Memory B cell (primary cell): ENCODE results near the gene LOXL3.

Source experiments
- ATAC-seq: fragments of 150-1000 bp; cut with Tn5 transposase; 2 replicates; pipeline ENCODE4 v1.10.0; 2021; ENCODE audit warnings: low read depth, mild to moderate bottlenecking, moderate library complexity
- DNase-seq, 2 donors: peaks; one replicate each; pipeline ENCODE4 v3.0.0; 2022; ENCODE audit warnings: low spot score in 2 of 2
- H3K27ac Mint-ChIP-seq: one replicate; pipeline ENCODE4 v1.8.0; 2022; ENCODE audit warnings: mild to moderate bottlenecking, moderate library complexity, mixed read lengths
- H3K27me3 Mint-ChIP-seq: one replicate; pipeline ENCODE4 v1.8.0; 2022; ENCODE audit warnings: mixed read lengths
- H3K36me3 Mint-ChIP-seq: one replicate; pipeline ENCODE4 v1.8.0; 2022; ENCODE audit warnings: mild to moderate bottlenecking, mixed read lengths
- H3K4me1 Mint-ChIP-seq: one replicate; pipeline ENCODE4 v1.8.0; 2022; ENCODE audit warnings: mixed read lengths
- H3K4me3 Mint-ChIP-seq: one replicate; pipeline ENCODE4 v1.8.0; 2022; ENCODE audit warnings: mild to moderate bottlenecking, moderate library complexity, mixed read lengths
- H3K9me3 Mint-ChIP-seq: one replicate; pipeline ENCODE4 v1.8.0; 2022; ENCODE audit warnings: mixed read lengths

Gene LOXL3

DNA sequence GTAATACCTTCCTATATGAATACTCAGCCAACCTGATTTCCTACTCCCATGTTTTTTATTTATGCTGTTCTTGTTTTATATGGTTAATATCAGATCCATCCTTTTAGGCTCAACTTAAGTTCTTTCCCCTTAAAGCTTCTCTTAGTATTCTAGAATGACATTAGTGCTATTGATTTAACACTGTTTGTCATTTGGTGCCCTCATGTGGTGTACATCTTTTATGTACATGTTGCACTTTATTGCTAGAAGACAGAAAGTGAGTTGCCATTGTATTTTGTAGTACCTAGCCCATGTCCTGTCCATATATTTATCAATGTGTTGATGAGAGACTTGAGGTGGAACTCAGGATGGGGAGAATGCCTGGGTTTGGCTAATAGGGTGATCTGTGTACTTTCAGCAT is 21.5 kb downstream of the LOXL3 start:
- Mint-ChIP-seq H3K4me3 (peak overlapping the region; percentile 19), H3K36me3 (peaks cover 8% of the 10 kb centered on the region), H3K4me1 (peaks cover 36% of the 10 kb centered on the region), H3K27me3 (no peaks in the 10 kb centered on the region), H3K9me3 (no peaks in the 10 kb centered on the region), H3K27ac (peak overlapping the region; percentile 94)
- DNase-seq (no peak), ATAC-seq (no peak)

DNA sequence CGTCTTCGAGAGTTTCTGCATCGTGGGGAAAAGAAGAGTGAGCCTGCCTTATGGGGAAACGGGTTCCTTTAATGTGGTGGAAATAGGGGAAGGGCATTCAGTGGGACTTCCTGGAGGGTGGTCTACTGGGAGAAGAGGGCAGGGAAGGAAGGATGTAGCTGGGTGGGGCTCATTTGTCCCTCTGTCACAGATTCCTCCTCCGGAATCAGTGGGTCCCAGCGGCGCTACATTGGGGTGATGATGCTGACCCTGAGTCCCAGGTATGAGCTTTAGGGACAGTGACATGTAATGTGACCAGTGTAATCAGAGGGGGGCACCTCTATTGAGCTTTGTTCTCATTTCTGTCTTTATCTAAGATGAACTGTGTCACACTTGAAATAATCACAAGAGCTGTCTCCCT is 22.1 kb downstream of the LOXL3 start:
- Mint-ChIP-seq H3K4me1 (peaks cover 39% of the 10 kb centered on the region), H3K27ac (peak overlapping the region; percentile 94), H3K27me3 (no peaks in the 10 kb centered on the region), H3K4me3 (no peak overlapping the region), H3K9me3 (no peaks in the 10 kb centered on the region), H3K36me3 (peaks cover 12% of the 10 kb centered on the region)
- no peak for ATAC-seq
- no peak for DNase-seq

DNA sequence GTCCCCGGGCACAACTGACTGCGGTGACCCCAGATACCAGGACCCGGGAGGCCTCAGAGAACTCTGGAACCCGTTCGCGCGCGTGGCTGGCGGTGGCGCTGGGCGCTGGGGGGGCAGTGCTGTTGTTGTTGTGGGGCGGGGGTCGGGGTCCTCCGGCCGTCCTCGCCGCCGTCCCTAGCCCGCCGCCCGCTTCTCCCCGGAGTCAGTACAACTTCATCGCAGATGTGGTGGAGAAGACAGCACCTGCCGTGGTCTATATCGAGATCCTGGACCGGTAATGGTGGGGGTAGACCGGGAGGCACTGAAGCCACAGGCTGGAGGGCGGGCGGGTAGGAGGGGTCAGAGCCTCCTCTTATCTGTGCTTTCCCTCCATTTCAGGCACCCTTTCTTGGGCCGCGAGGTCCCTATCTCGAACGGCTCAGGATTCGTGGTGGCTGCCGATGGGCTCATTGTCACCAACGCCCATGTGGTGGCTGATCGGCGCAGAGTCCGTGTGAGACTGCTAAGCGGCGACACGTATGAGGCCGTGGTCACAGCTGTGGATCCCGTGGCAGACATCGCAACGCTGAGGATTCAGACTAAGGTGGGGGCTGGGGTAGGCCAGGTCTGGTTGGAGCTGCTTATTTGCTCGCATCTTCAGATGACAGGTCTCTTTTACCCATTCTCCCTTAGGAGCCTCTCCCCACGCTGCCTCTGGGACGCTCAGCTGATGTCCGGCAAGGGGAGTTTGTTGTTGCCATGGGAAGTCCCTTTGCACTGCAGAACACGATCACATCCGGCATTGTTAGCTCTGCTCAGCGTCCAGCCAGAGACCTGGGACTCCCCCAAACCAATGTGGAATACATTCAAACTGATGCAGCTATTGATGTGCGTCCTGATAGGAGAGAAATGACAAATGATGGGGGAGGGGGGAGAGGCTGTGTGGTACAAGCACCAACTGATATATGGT is 23.2 kb downstream of the LOXL3 start:
- H3K27ac Mint-ChIP-seq: peak overlapping the region; percentile 94
- H3K9me3 Mint-ChIP-seq: no peaks in the 10 kb centered on the region
- peak in 1 of 2 donors; percentile 51 for DNase-seq
- no peaks in the 10 kb centered on the region for H3K27me3 Mint-ChIP-seq
- peaks cover 46% of the 10 kb centered on the region for H3K4me1 Mint-ChIP-seq
- H3K36me3 Mint-ChIP-seq: peaks cover 19% of the 10 kb centered on the region
- peak overlapping the region; percentile 95 for H3K4me3 Mint-ChIP-seq
- peak; percentile 19 for ATAC-seq

DNA sequence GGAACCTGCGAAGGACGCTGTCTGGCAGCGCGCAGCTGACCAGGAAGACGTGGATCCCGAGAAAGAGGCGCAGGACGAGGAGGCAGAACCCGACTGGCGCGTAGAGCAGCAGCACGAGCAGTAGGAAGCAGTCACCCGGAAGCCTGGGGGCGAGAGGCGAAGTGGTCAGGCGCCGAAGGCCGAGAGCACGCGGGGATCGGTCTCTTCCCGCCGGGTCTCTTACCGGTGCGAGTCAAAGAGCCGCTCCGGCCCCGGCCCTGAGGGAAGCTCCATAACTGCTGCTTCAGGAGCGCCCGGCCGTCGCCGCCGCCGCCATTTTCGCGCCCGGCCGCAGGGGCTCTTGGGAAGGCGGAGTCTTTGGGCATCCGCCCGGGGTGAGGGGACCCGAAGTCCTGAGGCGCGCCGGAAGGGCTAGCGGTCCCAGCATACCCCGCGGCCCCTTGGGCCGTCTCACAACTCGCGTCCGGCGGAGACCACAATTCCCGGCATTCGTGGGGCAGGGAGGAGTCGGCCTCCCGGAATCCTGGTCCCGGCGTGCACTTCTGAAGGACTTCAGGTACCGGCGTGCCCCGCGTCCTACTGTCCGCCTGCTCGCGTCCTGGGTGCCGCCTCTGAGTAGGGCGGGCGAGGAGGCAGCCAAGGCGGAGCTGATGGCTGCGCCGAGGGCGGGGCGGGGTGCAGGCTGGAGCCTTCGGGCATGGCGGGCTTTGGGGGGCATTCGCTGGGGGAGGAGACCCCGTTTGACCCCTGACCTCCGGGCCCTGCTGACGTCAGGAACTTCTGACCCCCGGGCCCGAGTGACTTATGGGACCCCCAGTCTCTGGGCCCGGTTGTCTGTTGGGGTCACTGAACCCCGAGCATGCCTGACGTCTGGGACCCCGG is 24.1 kb downstream of the LOXL3 start, which contains the start of the genes AUP1 and HTRA2:
Gene AUP1 (minus strand): TSS at position 350 of the 882 bp plus-strand sequence. CDS start 77 bp downstream, at position 273.
Gene HTRA2 (plus strand): TSS at position 577 of the 882 bp plus-strand sequence. CDS start 74 bp downstream, at position 651.
- H3K4me3 Mint-ChIP-seq: peak within 1 kb of the TSS; percentile 95
- H3K36me3 Mint-ChIP-seq: peaks cover 19% of the 10 kb centered on the region
- ATAC-seq (peak; percentile 80), DNase-seq (peak; percentile 83 to 86)
- no peaks in the 10 kb centered on the region for H3K27me3 Mint-ChIP-seq
- H3K27ac Mint-ChIP-seq: peak within 1 kb of the TSS; percentile 94
- no peaks in the 10 kb centered on the region for H3K9me3 Mint-ChIP-seq
- peaks cover 46% of the 10 kb centered on the region for H3K4me1 Mint-ChIP-seq

DNA sequence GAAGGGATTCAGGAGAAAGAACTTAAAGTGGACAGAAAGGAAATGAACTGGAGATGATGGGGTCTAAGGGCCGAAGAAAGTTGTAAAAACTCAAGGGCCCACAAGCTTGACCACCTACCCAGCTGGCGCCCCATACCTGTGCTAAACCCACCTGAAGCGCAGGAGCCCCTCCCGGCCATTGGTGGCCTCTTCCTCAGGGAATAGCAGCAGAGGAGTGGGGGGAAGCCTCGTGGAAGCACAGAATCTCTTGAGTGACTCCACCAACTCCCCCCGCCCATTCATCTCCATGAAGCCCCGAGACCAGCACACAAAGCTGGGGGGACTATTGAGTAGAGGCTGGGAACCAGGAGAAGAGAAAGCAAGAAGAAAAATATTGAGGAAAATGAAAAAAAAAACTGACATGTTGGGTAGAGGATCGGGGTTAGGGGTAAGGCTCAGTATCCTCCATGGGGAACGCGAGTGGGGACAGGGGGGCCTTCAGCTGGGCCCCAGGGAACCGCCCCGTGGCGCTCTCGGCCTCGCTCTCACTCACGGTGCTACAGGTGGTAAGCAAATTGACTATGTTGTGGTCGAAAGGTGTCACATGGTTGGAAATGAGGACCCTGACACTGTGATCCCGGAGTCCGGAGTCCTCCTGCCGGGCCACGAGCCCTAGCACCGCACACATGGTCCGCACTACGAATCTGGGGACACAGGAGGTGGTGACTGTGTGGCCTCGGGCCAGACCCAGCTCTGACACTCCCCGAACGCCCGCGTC is 25.0 kb downstream of the LOXL3 start:
- H3K9me3 Mint-ChIP-seq: no peaks in the 10 kb centered on the region

DNA sequence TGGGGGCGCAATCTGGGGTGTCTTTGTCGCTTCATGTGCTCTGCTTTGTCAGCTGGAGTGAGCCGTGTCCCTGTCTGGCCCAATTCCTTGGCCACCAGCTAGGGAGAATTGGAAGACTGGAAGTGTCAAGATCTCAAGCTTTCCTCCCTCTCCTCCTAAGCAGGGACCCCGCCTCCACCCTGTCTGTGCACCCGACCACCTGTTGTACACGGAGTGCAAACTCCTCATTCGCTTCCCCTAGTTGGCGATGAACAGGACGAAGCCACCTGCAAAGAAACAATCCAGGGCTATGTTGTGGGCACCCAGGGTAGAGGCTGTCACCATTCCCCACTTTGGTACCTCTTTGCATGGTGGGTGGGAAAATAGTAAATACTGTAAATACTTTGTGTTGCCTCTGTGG is 26.0 kb downstream of the LOXL3 start:
- peaks cover 19% of the 10 kb centered on the region for H3K36me3 Mint-ChIP-seq
- H3K4me3 Mint-ChIP-seq: peak overlapping the region; percentile 95
- ATAC-seq (no peak), DNase-seq (no peak)
- H3K27ac Mint-ChIP-seq: no peak overlapping the region
- H3K4me1 Mint-ChIP-seq: peaks cover 46% of the 10 kb centered on the region
- H3K27me3 Mint-ChIP-seq: no peaks in the 10 kb centered on the region
- no peaks in the 10 kb centered on the region for H3K9me3 Mint-ChIP-seq

More for the DNA sequence above, 25.0 kb downstream of the LOXL3 start:
- H3K27me3 Mint-ChIP-seq: no peaks in the 10 kb centered on the region
- H3K4me3 Mint-ChIP-seq: peak overlapping the region; percentile 95
- ATAC-seq (peak; percentile 2), DNase-seq (no peak)
- H3K36me3 Mint-ChIP-seq: peaks cover 19% of the 10 kb centered on the region
- H3K4me1 Mint-ChIP-seq: peaks cover 46% of the 10 kb centered on the region
- peak overlapping the region; percentile 94 for H3K27ac Mint-ChIP-seq

DNA sequence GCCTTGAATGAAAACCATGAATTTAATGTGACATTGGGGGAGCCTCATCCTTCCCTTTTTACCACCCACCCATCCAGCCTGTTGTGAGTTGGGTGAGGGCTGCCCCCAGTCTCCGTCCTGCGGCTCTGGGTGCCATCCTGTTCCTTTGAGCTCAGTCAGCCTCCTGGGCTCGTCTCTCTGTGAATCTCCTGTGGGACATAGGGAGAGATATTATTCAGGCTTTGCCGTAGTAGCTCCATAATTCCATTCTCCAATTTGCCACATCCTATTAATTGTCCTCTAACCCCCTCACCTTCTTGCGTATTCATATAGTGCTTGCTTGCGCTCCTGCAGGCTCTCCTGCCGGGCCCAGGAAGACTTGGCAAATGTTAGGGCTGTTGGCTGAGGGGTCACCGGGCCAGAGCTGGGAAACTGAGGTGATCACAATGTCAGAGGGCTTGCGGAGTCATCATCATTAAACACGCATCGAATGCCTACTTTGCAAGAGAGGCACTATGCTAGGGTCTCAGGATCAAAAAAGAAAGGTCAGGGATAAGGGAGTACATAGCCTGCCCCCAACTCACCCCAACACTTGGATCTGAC is 27.0 kb downstream of the LOXL3 start:
- DNase-seq (no peak), ATAC-seq (no peak)
- no peaks in the 10 kb centered on the region for H3K9me3 Mint-ChIP-seq
- no peak overlapping the region for H3K4me3 Mint-ChIP-seq
- peak overlapping the region; percentile 70 for H3K27ac Mint-ChIP-seq
- peaks cover 40% of the 10 kb centered on the region for H3K4me1 Mint-ChIP-seq
- H3K36me3 Mint-ChIP-seq: peaks cover 19% of the 10 kb centered on the region
- no peaks in the 10 kb centered on the region for H3K27me3 Mint-ChIP-seq

DNA sequence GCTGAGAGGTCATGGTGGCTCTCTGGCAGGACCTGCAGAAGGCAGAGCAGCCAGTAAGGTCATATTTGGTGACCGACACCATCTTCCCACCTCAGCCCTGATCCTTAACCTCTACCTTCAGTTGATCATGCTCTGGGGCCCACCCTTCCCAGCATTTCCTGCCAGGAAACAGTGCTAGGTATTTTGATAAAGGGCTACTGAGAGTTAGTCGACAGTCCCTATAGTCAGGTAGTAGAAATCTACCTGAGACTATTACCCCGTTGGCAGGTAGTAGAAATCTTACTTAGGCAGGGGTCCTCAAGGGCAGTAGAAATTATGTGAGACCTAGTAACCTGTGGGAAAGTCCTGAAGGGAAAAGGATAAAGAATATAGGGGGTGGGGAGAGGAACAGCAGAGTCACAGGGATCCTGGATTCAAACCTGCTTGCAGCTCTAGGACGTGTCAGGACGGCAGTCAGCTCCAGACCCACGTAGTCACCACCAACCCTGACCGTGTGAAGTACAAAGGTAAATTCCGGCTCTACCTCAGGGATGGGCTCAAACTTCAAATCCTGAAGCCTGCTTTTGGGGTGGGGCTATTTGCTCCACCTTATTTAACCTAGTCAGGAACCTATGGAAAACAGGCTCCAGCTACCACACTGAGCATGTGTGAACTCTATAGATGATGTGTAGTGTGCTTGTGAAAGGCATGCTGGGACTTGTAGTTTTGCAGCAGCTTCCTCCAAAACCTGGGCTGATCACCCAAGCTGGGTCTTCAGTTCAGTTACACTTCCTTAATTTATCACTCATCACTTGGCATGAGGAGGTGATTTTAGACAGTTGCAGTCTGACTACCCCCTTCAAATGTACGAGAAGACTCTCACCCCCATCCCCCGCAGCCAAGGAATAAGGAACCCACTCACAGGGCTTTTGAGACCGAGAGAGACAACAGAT is 27.8 kb downstream of the LOXL3 start, which contains the start of gene DQX1:
Gene DQX1 (minus strand): TSS at position 515 of the 932 bp plus-strand sequence. CDS start 502 bp downstream, at position 13.
- H3K9me3 Mint-ChIP-seq: no peaks in the 10 kb centered on the region
- ATAC-seq: peak; percentile 31

DNA sequence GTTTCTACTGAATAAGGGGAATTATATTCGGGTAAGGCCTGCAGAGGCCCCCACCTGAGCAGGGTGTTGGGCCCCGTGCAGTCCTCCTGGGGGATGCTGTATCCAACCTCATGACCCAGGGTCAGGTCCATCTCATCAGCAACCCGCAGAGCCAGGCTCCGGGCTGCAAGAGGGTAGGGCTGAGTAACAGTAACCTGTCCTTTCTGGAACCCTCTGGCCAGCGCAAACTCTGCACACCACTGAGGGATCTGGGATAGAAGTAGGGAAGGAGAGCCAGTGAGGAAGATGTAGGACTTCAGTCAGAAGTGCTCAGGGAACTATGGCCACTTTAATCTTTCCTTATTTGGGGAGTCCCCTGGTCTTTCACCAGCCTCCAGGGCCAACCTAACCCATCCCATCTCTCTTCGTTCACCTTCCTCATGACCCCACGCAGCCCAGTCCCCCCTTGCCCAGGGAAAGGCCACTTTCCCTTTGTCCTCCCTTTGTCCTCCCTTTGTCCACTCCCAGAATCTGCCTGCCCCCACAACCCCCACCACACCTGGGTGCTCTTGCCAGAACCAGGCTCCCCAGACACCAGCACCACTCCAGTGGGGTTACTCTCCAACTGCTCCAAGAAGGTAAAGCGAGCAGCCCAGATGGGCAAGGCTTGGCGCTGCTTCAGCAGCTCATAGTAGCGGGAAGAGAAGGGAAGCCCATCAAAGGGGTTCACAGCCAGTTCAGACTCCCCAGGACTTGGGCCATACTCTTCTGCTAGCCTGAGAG is 28.6 kb downstream of the LOXL3 start:
- Mint-ChIP-seq H3K27ac (no peak overlapping the region), H3K9me3 (no peaks in the 10 kb centered on the region), H3K27me3 (peaks cover 3% of the 10 kb centered on the region), H3K36me3 (peaks cover 19% of the 10 kb centered on the region), H3K4me1 (peaks cover 27% of the 10 kb centered on the region), H3K4me3 (no peak overlapping the region)
- DNase-seq (no peak), ATAC-seq (no peak)

More for the DNA sequence above, 27.8 kb downstream of the LOXL3 start, which contains the start of gene DQX1:
- no peak within 1 kb of the TSS for H3K4me3 Mint-ChIP-seq
- peak within 1 kb of the TSS; percentile 70 for H3K27ac Mint-ChIP-seq
- H3K4me1 Mint-ChIP-seq: peaks cover 33% of the 10 kb centered on the region
- no peaks in the 10 kb centered on the region for H3K27me3 Mint-ChIP-seq
- H3K36me3 Mint-ChIP-seq: peaks cover 19% of the 10 kb centered on the region
- peak in 1 of 2 donors; percentile 48 for DNase-seq

DNA sequence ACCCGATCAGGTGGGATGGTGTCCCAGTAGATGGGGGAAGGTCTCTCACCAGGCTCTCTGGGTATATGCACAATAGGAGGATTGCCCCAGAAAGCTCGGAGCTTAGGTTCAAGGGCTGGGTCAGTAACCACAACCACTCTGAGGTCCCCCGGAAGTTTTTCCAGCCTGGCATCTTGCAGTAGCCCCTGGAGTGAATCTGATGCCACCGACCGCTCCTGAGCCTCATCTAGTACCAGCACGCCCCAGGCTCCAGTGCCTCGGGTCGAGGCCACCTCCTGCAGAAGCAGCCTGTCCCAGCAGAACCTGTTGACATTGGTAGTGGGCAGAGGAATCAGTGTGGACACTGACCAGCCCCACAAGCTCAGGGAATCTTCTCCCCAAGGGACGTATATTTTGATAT is 29.7 kb downstream of the LOXL3 start:
- H3K36me3 Mint-ChIP-seq: peaks cover 19% of the 10 kb centered on the region
- no peaks in the 10 kb centered on the region for H3K9me3 Mint-ChIP-seq
- H3K4me3 Mint-ChIP-seq: no peak overlapping the region
- no peak for DNase-seq
- H3K4me1 Mint-ChIP-seq: peaks cover 27% of the 10 kb centered on the region
- H3K27ac Mint-ChIP-seq: no peak overlapping the region
- no peak for ATAC-seq
- H3K27me3 Mint-ChIP-seq: peaks cover 8% of the 10 kb centered on the region

DNA sequence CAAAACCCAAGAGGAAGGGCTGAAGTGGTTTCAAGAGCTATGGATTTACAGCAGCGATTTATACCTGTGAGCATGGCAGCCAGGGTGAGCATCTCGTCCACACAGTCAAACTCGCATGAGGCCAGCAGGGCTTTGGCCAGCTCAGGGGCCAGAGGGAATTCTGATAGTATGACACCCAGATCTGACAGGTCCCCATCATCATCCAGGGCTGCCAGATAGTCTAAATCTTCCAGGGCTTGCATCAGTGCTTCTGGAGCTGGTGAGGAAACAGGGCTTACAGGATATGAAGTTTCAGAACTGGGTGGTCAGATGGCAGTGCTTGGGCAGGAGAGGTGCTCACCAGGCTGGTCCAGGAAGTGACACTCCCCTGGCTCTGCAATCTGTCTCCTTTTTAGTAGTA is 31.2 kb downstream of the LOXL3 start:
- Mint-ChIP-seq H3K27ac (no peak overlapping the region), H3K9me3 (no peaks in the 10 kb centered on the region)
- ATAC-seq: no peak

More for the DNA sequence above, 31.2 kb downstream of the LOXL3 start:
- H3K4me3 Mint-ChIP-seq: no peak overlapping the region
- peaks cover 13% of the 10 kb centered on the region for H3K36me3 Mint-ChIP-seq
- peaks cover 21% of the 10 kb centered on the region for H3K27me3 Mint-ChIP-seq
- peaks cover 13% of the 10 kb centered on the region for H3K4me1 Mint-ChIP-seq
- DNase-seq: no peak
